SU-DHL-6 (cell line): Measurements from ENCODE around the gene CCNF.

Experiments
- CTCF ChIP-seq: fragments of 200-600 bp; sonication (generic); IDR thresholded peaks from one replicate; pipeline ENCODE4 v1.5.1; 2017; ENCODE audit warnings: antibody characterized with exemption, mild to moderate bottlenecking, low read length, moderate library complexity; ENCODE audit not compliant: insufficient read depth, poor library complexity, severe bottlenecking
- EZH2phosphoT487 ChIP-seq: fragments of 200-600 bp; sonication (generic), shearing (Covaris generic); conservative IDR thresholded peaks from 2 replicates; pipeline ENCODE4 v1.6.1; 2018; ENCODE audit warnings: mild to moderate bottlenecking, antibody characterized with exemption, low read length, moderate library complexity, mixed read lengths

- TF ChIP-seq CTCF, result no peak
- TF ChIP-seq EZH2phosphoT487, result no peak
Observed at GRCh38 chr16:2487903-2488531, 58.8 kb downstream of the CCNF start.
